HUDEP-2 (cell line): Measurements from ENCODE around the gene UIMC1.
A peak's percentile ranks its signal among the peaks of the same experiment; 100 is the strongest.
"Not testable (repeated sequence)": the region's sequence is repeated elsewhere in the genome, so short reads cannot be mapped to it uniquely, and the experiment has no call there.

ENCODE experiments used
- DNase-seq, 76 experiments: peaks; one replicate each; lab custom pipeline; 2025; ENCODE audit not compliant: unreplicated experiment in 76 of 76; lab: John Stamatoyannopoulos, UW

The UIMC1 gene

GRCh38 chr5:177010153-177010552, 3.6 kb upstream of the UIMC1 start:
- no peak for DNase-seq

GRCh38 chr5:177008716-177009115, 2.1 kb upstream of the UIMC1 start:
- DNase-seq, result no peak

DNA sequence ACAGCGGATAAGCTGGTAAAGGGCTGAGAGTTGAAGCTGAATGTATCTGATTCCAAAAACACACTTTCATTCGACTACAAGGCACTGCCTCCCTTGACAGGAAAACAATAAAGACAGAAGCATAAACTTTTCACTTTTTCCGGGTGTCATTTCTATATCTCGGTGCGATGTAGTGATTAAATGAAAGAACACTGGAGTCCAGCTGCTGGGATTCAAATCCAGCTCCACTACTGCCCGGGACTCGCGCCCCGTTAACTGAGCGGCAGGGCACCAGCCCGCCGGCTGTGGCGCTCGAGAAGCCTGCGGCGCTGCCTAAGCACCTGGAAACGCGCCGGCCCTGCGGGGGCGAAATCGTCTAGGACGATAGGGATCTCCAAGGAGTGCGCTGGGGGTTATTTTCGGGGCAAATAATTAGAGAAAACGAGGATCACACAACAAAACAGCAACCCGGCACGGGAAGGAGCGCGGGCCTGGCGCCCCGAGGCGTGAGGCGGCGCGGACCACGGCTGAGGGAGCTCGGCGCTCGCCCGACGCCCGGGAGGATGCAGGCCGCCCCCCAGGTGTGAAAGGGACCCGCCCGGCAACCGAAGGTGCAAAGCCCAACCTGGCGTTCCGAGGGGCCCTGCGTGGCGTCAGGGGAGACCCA, 837 bp downstream of the UIMC1 start:
- peak in 71 of 76 experiments; percentile 5 to 77 (median 55) for DNase-seq

- no peak for DNase-seq
These were observed 1.6 kb downstream of the UIMC1 start for GRCh38 chr5:177004961-177005360.

DNA sequence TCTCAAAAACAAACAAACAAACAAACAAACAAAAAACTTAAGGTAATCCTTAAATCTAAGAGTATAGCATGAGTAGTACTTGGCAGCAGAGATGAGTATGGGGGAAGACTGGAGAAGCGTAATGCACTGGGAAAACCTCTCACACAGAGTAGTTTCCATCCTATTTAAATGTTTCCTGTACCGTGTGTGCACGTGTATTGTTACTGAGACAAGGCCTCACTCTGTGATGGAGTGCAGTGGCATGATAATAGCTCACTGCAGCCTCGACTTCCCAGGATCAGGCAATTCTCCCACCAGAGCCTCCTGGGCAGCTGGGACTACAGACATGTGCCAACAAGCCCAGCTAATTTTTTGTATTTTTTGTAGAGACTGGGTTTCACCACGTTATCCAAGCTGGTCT, 2.9 kb downstream of the UIMC1 start:
- DNase-seq, result no peak

DNA sequence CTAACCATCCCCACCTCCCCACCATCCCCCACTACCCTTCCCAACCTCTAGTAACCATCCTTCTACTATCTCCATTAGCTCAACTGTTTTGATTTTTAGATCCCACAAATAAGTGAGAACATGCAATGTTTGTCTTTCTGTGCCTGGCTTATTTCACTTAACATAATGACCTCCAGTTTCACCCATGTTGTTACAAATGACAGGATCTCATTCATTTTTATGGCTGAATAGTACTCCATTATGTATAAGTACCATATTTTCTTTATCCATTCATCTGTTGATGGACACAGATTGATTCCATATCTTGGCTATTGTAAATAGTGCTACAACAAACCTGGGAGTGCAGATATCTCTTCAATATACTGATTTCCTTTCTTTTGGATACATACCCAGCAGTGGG, 7.1 kb downstream of the UIMC1 start:
- DNase-seq, result not testable (repeated sequence)

DNA sequence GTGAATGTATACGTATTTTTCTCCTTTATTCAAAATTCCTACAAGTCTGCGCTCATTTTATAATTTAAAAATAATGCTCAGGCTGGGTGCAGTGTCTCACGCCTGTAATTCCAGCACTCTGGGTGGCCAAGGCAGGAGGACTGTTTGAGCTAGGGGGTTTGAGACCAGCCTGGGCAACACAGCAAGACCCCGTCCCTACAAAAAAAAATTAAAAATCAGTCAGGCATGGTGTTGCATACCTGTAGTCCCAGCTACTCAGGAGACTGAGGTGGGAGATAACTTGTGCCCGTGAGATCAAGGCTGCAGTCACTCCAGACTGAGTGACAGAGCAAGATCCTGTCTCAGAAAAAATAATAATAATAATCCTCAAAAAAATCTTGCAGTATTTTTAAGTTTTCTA, 7.8 kb downstream of the UIMC1 start:
- DNase-seq, result no peak

DNA sequence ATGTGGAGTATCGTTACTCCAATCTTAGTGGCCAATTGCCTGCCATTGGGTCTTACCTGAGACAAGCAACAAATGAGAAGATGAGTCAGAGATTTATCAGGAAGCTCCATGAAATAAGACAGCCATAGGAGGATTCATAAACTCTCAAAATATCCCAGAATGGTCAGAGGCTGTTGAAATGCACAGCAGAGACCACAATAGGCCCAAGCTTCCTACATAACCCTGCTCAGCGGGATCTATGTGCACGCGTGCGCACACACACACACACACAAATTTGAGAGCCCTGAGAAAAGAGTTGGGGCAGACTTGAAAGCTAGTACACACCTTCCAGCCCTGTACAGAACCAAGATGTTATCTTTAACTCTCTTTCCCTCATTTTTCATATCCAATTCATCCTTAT, 9.8 kb downstream of the UIMC1 start:
- DNase-seq, result no peak

DNA sequence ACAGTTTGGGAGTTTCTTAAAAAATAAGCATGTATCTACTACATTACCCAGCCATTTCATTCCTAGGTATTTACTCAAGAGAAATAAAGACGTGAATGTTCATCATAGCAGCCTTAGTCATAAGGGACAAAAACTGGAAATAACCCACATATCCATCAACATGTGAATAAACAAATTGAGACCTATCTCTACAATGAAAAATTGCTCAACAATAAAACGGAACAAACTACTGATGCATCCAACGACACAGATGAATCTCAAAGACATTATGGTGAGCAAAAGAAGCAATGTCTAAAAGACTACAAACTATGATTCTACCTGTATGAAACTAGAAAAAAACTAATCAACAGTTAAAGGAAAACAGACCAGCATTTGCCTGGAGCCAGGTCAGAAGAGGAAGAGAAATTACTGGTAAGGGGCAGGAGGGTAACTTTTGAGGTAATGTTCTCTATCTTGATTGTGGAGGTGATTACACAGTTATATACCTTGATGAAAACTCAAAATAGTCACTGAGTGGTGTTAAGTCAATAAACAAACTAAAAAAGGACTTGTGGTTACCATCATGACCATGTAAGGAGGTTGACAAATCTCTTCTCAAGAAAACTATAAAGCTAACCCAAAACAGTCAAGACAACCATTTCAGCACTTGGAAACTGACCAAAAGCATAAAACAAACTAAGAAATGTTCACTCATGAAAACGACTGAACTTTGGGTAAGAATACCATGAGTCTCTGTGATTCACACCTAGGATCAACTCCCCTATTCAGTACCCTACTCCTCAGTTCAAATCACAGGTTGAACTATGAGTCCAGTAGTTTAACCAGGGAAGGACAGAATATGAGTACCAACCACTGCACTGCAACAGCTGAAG, 10.4 kb downstream of the UIMC1 start:
- no peak for DNase-seq

DNA sequence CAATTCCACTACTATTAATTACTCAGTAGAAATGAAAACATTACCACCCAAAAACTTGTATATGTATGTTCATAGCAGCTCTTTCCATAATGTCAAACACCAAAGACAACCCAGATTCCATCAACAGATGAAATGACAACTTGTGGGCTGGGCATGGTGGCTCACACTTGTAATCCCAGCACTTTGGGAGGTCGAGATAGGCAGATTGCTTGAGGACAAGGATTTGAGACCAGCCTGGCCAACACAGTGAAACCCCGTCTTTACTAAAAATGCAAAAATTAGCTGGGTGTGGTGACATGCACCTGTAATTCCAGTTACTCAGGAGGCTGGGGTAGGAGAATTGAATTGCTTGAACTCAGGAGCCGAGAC, 11.5 kb downstream of the UIMC1 start:
- DNase-seq, result peak in 17 of 76 experiments; percentile 5 to 47 (median 32)

DNA sequence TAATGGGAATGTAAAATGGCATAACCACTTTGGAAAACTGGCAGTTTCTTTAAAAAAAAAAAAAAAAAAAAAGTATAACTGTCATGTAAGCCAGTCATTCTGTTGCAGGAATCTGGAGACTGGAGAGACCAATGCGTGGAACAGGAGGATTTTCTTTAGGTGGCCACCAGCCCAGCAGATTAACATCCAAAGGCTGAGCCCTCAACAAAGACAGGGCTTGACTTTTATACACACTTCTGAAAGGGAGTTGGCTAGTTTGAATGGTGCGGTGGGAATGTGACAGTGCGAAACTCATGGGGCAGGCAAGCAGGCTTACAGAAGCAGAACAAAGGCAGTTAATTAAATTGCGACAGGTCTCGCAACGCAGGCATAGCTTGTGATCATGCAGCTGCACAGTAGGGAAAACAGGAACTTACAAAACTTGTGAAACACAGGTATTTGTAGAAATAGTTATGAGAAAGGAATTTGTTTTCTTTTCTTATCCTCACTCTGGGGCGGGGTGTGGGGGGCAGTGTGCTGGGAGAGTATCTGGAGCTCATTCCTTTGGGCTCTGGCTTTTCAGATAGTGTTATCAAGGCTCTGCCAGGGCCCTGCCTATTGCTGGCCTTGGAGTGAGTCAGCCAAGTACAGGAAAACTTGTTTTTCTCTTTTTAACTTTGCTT, 12.0 kb downstream of the UIMC1 start:
- DNase-seq, result peak in 75 of 76 experiments; percentile 7 to 89 (median 68)

DNA sequence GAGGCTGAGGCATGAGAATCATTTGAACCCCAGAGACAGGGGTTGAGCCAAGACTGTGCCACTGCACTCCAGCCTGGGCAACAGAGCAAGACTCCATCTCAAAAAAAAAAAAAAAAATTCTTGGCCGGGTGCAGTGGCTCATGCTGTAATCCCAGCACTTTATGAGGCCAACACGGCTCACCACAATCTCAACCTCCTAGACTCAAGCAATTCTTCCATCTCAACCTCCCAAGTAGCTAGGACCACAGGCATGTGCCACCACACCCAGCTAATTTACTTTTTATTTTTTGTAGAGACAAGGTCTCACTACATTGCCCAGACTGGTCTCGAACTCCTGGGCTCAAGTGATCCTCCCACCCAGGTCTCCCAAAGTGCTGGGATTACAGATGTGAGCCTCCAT, 13.5 kb downstream of the UIMC1 start:
- not testable (repeated sequence) for DNase-seq

DNA sequence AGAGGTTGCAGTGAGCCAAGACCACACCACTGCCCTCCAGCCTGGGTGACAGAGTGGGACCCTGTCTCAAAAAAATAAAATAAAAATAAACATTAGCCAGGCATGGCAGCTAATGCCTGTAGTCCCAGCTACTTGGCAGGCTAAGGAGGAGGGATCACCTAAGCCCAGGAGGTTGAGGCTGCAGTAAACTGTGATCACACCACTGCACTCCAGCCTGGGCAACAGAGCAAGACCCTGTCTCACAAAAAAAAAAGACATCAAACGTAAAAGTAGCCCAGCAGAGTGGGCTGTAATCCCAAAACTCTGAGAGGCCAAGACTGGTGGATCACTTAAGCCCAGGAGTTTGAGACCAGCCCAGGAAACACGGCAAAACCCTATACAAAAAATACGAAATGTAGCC, 19.0 kb downstream of the UIMC1 start:
- no peak for DNase-seq

GRCh38 chr5:176986280-176986679, 20.3 kb downstream of the UIMC1 start:
- DNase-seq, result no peak

DNA sequence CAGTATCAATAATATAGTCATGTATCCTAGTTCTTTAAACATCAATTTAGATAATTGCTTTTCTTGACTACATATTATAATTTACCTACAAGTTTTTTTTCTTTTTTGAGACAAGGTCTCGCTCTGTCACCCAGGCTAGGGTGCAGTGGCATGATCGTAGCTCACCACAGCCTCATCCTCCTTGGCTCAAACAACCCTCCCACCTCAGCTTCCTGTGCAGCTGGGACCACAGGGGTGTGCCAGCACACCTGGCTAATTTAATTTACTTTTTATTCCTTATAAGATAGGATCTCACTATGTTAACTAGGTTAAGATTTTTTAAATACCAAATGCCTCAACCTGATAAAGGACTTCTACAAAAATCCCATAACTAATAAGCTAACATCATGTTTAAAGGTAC, 21.1 kb downstream of the UIMC1 start:
- DNase-seq, result no peak

DNA sequence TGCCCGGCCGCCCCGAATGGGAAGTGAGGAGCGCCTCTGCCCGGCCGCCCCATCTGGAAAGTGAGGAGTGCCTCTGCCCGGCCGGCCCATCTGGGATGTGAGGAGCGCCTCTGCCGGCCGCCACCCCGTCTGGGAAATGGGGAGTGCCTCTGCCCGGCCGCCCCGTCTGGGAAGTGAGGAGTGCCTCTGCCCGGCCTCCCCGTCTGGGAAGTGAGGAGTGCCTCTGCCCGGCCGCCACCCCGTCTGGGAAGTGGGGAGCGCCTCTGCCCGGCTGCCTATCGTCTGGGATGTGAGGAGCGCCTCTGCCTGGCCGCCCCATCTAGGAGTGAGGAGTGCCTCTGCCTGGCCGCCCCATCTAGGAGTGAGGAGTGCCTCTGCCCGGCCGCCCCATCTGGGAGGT, 22.4 kb downstream of the UIMC1 start:
- DNase-seq, result not testable (repeated sequence)

- not testable (repeated sequence) for DNase-seq
These were observed 23.0 kb downstream of the UIMC1 start for GRCh38 chr5:176983593-176983992.

- not testable (repeated sequence) for DNase-seq
These were observed 23.5 kb downstream of the UIMC1 start for GRCh38 chr5:176983112-176983511.

DNA sequence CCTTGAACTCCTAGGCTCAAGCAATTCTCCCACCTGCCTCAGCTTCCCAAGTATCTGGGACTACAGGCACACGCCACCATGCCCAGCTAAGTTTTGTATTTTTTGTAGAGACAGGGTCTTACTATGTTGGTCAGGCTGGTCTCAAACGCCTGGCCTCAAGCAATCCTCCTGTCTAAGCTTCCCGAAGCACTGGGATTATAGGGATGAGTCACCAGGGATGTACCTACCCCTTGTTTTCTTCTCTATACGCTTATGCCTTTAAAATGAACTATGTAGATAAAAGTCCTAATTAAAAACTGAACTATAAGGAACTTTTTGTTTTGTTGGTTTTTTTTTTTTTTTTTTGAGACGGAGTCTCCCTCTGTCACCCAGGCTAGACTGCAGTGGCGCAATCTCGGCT, 25.8 kb downstream of the UIMC1 start:
- no peak for DNase-seq

DNA sequence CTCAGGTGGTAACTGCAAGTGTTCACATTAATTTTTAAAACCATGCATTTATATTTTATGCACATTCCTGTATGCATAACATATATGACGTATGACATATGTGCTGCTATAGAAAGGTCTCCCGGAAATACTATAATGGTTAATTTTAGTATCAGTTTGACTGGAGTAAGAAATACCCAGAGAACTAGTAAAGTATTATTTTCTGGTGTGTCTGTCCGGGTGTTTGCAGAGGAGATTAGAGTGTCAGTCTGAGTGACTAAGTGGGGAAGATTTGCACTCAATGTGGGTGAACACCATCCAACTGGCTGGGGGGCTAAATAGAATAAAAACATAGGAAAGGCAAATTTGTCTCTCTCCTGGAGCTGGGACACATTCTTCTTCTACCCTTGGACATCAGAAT, 26.9 kb downstream of the UIMC1 start:
- DNase-seq, result no peak

GRCh38 chr5:176965633-176966032, 40.9 kb downstream of the UIMC1 start:
- DNase-seq, result no peak

GRCh38 chr5:176959051-176959450, 47.5 kb downstream of the UIMC1 start:
- DNase-seq, result peak in 9 of 76 experiments; percentile 5 to 25 (median 12)
